NCI-H2171 (cell line): Measurements from ENCODE around the gene TMTC2.
"Not testable (repeated sequence)": the region's sequence is repeated elsewhere in the genome, so short reads cannot be mapped to it uniquely, and the experiment has no call there.

Experiments used
- DNase-seq: peaks from one replicate; lab custom pipeline; 2025; lab: John Stamatoyannopoulos, UW

TMTC2 gene

DNA sequence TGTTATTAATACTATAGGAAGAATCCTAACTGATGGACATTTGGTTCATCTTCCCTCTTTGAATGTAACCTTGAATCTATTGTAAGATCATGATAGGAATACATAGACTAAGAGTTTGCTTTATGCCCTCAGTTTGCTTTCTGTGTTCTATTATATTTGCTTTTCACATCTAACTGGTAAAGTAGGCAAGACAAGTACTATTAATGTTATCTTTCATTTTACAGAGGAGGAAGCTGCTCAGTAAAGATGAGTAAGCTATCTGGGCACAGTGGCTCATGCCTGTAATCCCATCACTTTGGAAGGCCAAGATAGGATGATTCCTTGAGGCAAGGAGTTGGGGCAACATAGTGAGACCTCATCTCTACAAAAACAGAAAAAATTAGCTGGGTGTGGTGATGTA lies 103.0 kb downstream of the TMTC2 start:
- no peak for DNase-seq

DNA sequence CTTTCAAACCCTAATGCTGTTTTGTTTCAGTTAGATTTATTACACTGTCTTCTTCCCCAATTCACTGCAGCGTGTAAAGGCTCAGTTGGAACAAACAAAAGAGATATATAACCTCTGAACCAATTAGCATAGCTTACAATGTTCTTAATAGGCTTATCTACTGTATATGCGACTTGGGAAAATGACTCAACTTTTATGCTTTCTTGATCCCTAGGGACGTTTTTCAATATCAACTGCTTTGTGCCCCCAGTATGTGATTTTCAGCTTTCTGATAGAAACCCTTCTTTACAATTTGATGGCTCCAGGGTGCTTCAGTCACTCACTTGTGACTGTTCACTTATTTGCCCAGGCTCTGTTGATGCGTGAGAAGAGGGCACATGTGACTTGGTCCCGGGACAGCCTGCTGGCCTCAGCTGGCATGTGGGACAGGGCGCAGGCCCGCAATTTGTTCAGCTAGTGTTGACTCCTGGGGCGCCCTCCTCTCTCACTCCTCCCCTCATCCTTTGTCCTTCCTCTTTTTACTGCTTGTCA lies 107.1 kb downstream of the TMTC2 start:
- no peak for DNase-seq

DNA sequence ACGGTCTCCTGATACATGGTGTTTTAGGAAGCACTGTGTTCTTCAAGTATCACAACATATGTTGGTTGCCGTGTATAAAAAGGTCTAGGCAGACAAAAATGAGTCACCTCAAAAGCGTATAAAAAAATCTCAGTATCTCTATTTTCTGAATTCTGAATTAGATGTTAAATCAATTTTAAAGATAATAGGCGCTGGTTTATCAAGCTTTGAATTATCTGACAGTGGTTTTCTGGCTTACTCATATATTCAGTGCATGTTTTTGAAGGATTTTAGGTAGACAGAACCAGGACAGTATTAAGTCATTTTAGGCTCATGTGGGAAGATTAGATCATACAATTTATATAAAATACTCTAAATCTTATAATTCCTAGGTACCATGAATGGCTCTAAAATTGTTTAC lies 110.8 kb downstream of the TMTC2 start:
- no peak for DNase-seq

DNA sequence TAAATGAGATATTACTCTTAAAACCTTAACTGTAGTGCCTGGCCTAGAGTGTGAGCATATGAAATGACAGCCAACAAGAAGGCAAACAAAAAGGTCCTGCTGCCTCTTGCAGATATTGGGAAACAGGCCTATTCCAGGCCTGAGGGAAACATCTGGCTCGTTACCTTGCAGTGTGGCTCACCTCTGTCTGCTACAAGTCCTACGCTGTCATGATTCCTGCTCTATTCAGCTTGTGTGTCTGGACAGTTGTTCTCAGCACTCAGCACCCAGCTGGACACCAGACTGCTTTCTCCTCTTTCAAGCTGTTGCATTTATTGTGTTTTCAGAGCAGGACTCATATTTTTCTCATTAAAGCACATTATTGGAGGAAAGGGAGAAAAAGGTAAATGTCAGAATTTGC lies 113.5 kb downstream of the TMTC2 start:
- DNase-seq, result no peak

DNA sequence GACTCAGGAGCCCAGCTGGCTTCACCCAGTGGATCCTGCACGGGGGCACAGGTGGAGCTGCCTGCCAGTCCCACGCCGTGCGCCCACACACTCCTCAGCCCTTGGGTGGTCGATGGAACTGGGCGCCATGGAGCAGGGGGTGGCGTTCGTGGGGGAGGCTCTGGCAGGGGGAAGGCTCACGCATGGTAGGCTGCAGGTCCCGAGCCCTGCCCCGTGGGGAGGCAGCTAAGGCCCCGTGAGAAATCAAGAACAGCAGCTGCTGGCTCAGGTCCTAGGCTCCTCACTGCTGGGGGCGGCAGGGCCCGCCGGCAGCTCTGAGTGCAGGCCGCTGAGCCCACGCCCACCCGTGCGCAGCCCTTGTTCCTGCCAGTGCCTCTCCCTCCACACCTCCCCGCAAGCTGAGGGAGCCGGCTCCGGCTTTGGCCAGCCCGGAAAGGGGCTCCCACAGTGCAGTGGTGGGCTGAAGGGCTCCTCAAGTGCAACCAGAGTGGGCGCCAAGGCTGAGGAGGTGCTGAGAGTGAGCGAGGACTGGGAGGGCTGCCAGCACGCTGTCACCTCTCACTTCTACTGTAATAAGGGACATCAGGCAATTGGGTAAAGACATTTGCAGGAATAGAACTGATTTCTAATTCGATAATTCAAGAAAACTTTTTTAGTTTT lies 115.4 kb downstream of the TMTC2 start:
- no peak for DNase-seq

DNA sequence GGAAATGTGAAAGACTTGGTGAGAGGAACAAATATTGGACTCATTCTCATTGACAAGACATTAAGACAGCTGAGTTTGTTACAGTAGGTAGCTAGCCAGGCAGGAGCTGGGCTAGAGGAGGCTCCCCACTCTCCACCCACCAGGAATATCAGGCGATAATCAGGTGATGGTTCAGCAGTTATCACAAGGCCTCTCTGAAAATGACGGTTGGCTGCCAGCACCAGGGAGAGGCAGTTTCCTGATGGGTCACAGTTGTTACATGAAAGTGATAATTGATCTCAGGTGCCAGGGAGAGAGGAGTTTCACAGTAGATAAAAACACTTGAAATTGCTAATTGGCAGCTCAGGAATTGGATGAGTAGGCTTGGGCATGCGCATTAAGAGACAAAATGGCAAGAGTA lies 116.5 kb downstream of the TMTC2 start:
- DNase-seq, result no peak

DNA sequence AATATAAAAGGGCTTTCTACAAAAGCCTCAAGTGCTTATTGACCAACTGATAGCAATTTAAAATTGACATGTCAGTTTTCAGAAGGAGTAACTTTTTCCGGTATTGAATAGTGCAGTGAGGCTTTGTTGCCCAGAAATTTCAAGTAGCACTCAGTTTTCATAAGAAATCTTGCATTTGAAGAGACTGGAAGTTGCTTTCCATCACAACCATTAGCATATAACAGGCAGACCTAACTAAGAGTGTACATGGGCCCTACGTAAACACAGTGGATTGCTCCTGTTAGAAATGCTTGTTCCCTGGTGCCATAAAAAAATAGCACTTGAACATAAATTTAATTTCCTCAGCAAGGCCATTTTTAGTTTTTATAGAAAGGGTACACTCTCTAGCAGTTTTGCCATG lies 117.9 kb downstream of the TMTC2 start:
- DNase-seq, result no peak

DNA sequence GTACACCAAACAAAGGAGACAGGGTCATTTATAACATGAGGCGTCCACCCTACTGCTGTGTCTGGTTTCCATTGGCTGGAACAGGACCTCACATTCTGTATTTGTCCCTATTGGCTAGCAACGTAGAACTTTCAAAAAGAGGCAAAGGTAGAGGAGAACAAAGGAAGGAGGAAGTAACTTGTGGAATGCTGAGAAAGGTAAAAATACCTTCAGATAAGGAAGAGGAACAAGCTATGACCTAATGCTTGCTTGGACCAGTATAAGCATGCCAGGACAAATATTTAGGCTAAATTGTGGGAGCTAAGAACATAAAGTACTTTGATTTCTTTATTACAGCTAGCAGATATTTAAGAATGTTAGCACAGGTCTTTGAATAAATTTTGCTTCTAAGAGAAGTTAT lies 118.3 kb downstream of the TMTC2 start:
- not testable (repeated sequence) for DNase-seq

DNA sequence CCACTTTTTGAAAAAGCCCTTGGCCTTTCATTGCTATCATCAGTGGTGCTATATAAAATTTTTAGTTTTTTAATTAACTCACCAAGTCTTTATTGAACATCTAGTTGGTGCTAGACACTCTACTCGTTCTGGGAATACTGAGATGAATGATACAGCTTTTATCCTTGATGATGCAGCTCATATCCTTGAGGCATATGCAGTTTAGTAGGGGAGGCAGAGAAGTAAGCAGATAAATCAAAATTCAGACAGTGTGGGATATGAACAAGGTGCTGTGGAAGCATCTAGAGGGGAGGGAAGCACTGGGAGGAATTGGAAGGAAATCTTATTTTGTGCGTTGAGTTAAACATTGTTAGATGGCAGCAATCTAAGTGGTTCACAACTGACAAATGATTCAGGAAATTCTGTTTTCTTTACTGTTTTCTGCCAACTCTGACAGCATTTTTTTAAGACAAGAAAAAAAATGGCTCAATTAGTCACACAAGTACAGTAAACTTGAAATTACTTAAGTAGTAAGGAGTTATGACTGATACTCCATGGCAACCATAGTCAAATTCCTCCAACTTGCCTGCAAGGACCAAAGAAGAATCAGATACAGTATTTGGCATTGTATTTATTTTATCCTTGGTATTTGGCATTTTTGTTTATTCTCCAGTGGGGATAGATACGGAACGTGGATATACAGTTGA lies 119.2 kb downstream of the TMTC2 start:
- DNase-seq, result no peak

DNA sequence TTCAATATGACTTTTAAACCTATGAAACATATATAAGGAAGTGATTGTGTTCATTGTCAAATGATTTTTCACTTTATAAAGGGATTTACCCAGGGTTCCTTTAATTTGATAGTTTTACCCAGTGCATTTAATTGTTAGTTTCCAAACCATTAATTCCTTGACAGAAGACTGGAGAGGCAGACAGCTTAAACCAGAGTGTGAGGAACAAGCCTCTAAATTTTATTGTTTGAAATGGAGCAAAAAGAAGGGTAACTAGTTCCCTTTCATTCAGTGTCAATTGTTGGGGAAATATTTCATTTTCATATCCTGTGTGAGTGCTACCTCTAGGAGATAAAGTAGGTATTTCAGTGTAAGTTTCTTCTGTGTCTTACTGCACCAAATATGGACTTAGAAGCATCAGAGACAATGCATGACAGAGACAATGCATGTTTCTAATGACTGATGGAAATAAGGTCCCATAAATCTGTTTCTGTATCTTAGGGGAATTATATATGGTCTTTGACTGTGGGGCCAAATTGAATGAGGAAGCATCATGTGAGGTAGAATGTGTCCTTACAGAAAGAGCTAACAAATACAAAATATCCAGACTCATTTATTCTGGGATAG lies 120.5 kb downstream of the TMTC2 start:
- no peak for DNase-seq

DNA sequence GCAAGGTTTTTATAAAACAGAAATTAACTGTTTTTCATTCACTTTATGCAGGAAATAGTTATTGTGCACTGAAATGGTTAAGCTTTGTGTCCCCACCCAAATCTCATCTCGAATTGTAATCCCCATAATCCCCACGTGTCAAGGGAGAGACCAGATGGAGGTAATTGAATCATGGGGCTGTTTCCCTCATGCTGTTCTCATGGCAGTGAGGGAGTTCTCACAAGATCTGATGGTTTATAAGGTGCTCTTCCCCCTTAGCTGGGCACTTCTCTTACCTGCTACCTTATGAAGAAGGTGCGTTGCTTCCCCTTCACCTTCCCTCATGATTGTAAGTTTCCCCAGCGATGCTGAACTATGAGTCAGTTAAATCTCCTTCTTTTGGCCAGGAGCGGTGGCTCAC lies 123.9 kb downstream of the TMTC2 start:
- DNase-seq, result no peak

DNA sequence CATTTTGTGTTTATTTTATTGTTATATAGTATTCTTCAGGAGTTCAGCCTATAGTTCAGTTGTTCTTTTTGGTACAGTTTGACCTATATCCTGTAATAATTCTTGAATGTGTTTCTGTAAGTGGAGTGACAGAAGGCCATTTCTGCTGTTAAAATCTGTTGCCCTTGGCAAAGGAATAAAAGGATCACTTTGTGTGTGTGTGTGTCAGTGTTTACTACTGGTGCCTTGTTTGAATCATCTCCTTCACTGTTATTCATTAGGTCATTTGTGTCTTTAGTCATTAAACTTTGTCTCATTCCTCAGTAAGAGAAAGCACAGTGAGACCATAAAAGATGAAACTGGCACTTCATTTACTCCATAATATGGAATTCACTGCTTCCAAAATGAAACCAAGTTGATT lies 130.7 kb downstream of the TMTC2 start:
- no peak for DNase-seq

DNA sequence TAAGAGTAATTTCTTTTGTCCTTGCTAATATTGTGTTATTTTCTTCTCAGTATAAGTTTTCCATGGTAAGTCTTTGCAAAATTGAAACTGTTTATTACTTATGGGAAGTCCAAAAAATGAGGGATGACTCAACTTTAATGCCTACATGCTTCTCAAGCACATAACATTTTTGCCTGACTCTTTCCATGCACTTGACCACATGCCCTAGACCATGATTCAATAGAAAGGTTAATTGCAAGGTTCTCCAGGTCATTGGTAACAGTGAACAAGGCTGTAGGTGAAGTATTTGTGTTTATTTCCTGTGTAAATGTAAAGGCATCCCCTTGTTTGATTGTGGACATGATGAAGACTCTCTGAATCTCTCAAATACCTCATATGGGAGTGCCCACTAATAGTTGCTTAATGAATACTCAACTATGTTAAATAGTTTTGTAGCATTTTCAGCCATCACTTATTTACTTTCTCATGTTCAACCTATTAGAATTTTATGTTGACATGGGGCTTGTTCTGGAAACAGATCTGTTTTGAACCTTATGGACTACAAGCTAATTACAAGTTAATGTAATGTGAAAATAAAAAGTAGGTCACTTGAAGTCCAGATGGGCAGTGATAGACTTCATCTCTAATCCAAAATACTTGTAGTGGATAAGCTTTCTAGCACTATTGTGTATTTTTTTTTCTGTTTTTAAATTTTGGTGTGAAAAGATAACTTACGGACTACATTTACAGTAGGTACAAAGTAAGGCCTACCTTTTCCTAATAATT lies 131.7 kb downstream of the TMTC2 start:
- DNase-seq, result no peak

DNA sequence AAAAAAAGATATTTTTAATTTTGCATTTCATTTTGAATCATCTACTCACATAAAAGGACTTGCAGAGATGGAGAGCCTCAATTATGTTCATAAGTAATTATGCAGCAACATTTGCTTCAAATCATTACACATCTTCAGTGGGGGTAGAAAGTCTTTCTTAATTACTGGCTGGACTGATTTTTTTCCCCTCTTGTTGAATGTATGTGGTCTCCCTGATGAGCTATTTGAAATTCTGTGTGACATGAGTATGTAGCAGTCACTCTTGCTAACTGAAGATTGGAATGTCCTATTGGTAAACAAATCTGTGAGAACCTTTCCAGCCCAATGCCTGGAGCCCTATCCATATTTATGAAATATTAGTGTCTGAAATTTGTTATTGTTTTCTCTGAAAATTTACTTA lies 139.8 kb downstream of the TMTC2 start:
- DNase-seq, result no peak

DNA sequence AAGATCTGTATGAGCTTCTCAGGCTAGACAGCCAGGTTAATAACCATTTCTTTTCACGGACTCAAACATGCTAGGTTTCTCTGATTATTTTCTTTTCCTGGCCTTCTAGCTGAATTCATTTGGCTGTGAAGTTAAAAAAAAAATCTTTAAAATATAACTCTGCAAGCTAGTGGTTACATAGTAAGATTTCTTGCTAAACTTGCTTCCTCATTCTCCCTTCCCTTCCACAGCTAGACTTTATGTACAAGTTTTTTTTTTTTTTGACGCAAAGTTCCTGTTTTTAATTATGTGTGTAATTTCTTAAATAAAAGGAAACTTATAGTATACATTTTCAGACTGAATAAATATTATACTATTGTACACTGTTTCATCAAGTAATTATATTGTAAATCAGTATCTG lies 145.4 kb downstream of the TMTC2 start:
- no peak for DNase-seq

DNA sequence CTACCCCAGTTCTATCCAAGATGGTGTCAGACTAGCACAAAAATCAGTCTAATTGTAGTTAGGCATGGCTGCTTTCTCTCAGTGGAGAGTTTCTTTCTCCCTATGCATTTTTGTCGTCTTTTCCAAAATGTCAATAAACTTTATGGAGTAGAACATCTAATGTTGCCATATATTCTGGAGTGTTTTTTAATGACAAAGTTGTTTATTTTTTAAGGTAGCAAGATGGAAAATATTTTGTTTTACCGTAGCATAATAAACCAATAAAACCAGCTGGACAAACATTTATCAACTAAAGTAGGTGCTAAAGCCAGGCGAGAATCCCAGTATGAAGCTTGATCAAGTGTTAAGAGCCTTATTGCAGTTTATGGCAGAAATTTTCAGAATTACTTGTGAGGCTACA lies 146.3 kb downstream of the TMTC2 start:
- DNase-seq, result no peak

DNA sequence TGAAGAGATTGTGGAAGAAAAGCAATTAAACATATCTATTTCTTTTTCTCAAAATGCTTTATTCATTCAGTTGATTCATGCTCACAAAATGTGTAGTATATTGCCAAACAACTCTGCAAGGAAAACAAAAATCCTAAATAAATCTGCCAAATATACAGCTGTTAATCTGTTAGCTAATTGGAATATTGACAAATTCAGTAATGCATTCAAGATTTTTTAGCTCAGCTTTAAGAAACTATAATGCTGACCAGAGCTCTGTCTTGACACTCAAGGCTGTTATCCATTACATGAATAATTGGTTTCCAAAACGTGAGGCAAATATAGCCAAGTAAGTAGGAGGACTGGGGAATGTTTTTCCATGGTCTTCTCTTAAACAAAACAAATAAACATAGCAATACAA lies 146.8 kb downstream of the TMTC2 start:
- DNase-seq, result no peak

DNA sequence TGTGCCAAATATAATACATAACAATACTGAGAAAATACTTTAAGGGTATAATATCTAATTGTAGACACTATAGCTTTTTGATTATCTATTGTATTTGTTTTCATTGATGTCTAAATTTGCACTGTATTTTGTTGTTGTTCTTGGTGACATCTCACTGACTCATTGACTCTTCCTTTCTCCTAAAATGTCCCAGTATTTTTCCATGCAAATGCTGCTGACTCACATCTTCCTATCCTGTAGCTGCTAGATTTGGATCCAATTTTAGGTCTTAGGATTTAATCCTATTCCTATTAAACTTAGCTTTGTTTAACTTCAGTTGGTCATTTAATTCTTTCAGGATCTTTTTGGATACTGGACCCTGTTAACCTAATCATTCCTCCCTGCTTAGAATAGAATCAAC lies 148.5 kb downstream of the TMTC2 start:
- no peak for DNase-seq

DNA sequence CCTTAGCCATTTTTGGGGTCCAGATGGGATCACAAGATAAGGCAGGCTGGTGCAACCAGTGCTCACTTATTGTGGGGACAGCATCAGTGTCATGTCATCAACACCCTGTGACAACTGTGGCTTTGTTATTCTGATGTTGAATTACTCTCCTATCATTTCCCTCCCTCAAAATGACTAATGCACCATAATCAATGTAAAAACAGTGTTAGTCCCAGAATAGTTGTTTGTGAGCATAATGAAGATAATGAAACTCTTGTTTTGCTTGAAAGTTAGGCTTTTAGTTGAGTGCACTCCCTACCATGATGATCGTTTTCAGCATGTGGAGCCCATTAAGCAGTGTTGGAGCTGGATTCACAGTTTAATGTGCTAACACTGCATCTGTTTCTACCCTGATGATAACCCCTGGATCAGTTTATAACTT lies 151.4 kb downstream of the TMTC2 start:
- DNase-seq, result no peak

DNA sequence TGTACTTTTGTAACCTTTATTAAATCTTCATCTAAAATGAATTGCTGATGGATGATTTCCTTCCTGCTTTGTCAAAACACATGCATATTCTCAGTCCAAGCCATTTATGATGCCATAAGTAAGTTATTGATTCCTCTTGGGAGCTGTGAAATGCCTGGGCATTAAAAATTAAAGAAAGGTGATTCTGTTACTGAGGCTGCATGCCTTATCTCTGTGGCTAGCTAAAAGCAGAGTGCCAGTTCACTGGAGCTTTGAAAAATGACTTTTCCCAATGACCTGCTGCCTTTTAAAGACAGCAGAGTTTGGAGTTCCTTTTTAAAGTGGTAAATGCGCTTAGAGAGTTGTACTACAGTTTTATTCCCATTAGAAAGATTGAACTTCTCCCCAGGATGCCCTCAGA lies 152.1 kb downstream of the TMTC2 start:
- DNase-seq, result no peak

DNA sequence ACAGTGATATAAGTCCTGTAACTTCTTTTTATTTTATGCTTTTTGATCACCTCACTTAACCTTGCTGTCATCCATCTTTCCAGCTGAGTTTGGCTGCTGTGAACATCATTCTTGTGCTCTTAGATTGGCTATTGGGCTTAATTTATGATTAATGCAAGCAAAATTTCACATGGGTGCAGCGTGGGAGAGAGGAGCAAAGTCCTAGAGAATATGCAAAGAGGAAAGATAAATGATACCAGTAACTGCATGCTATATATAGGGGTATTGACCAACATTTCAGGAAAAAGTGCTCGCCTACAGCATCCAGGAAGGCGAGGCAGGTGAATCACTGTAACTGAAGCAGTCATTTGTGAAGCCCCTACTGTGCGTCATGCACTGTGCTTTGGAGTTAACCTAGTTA lies 153.1 kb downstream of the TMTC2 start:
- DNase-seq, result no peak

DNA sequence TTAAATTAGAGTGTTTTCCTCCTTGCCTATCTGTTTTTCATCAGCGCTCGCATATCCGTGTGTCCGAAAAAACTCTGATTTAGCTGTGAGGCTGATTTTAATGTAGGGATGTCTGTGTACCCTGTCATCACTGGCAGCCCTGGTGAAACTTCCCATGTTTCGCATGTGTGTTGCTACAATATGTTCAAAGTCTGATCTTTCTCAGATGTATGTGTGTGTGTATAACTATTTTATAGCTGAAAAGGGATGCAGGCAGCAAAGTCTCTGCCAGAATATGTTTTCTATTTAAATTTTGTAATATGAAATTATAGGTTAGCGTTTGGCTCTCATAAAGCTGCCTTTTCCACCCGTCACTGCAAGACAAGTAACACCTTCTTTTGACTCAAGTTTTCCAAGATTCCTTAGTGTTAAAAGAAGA lies 154.8 kb downstream of the TMTC2 start:
- DNase-seq, result no peak

DNA sequence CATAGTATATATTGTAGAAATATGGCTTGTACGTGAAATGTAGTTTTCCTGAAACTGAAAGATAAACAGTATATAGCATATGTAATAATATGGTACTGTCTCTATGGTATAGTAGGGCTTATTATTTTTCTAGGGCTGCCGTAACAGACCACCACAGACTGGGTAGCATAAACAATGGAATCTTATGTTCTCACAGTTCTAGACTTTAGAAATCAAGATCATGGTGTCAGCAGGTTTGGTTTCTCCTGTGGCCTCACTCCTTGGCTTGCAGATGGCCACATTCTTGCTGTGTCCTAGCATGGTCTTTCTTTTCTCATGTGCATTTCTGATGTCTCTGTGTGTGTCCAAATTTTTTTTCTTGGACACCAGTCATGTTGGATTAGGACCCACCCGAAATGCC lies 155.8 kb downstream of the TMTC2 start:
- DNase-seq, result no peak
